22Rv1 (cell line): ENCODE data around the gene IL1R2.

Experiments used
- ZFX ChIP-seq: fragments of 450-650 bp; IDR thresholded peaks from 2 replicates; pipeline ENCODE4 v1.6.1; 2017; ENCODE audit warnings: antibody characterized with exemption, borderline replicate concordance
- TF ChIP-seq, protein P1 (sequence below): fragments of 450-650 bp; IDR thresholded peaks from 2 replicates; pipeline ENCODE4 v1.5.1; 2017; ENCODE audit warnings: mild to moderate bottlenecking

DNA sequence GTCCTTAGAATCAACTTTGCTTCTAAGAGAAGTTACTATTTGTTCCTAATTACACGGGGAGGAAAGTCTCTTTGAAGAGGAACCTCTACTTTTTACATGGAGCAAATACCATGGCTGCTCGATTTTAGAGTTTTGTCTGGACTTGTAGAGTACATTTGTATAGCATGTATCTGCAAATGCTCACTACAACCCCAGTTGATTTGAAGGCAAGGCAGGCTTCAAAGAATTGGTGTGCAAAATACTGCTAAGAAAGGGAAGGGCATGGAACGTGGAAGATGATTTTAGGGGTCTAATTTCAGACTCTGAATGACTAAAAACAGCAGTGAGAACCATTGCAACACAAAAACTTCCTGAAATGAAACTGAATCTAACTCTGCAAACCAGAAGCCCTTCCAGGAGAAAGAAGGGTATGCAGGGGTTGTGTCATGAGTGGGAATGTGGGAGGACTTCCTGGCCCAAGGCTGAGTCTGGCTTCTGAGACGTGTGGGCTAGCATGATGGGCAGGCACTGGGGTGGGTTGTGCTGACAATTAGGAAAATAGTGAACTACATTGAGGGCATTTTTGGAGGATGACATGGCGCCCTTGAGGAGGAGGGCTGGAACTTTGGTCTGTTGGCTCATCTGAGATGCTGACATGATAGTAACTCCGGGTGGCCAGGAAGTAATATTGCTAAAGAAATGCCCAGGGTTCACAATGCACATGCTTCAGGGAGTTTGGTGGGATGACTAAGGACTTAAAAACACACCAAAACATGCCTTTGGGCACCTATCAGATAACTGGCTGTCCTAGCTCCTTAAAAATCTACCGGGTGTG, 18.9 kb upstream of the IL1R2 start:
- TF ChIP-seq, protein P1, sequence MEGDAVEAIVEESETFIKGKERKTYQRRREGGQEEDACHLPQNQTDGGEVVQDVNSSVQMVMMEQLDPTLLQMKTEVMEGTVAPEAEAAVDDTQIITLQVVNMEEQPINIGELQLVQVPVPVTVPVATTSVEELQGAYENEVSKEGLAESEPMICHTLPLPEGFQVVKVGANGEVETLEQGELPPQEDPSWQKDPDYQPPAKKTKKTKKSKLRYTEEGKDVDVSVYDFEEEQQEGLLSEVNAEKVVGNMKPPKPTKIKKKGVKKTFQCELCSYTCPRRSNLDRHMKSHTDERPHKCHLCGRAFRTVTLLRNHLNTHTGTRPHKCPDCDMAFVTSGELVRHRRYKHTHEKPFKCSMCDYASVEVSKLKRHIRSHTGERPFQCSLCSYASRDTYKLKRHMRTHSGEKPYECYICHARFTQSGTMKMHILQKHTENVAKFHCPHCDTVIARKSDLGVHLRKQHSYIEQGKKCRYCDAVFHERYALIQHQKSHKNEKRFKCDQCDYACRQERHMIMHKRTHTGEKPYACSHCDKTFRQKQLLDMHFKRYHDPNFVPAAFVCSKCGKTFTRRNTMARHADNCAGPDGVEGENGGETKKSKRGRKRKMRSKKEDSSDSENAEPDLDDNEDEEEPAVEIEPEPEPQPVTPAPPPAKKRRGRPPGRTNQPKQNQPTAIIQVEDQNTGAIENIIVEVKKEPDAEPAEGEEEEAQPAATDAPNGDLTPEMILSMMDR, result no peak
- TF ChIP-seq ZFX, result no peak
